Thyroid gland (tissue), 4 donors: ENCODE data around the gene RNF17.
"Not testable (repeated sequence)": the region's sequence is repeated elsewhere in the genome, so short reads cannot be mapped to it uniquely, and the experiment has no call there.

Experiments
- CTCF ChIP-seq, 6 experiments: fragments of 200-600 bp in 3 of 6; fragments of 450-650 bp in 3 of 6; sonication (generic) in 3 of 6; IDR thresholded peaks; one replicate each; pipeline ENCODE4 v1.5.1; 2016 to 2019; ENCODE audit warnings: antibody characterized with exemption in 6 of 6, mild to moderate bottlenecking in 2 of 6, inconsistent platforms in 1 of 6, moderate library complexity in 1 of 6
- POLR2A ChIP-seq, 2 donors: fragments of 450-650 bp; IDR thresholded peaks; one replicate each; pipeline ENCODE4 v1.6.1; 2017; ENCODE audit warnings: antibody characterized with exemption in 2 of 2, mild to moderate bottlenecking in 2 of 2, moderate library complexity in 1 of 2

- not testable (repeated sequence) for TF ChIP-seq CTCF, POLR2A (IDR thresholded peaks at IDR 0.05)
Observed at GRCh38 chr13:24837528-24837927, 73.6 kb downstream of the RNF17 start.
